H1 (cell line): Measurements from ENCODE around the gene DOCK9.

Experiments used
- ASH2L ChIP-seq: fragments of 200-600, 300-600 bp; sonication (generic); IDR thresholded peaks from one replicate; pipeline ENCODE4 v1.7.1; 2017; ENCODE audit warnings: low read length
- ATF2 ChIP-seq: IDR thresholded peaks from 2 replicates; pipeline ENCODE4 v1.6.1; 2012; ENCODE audit warnings: low read length, inconsistent platforms
- CTCF ChIP-seq, 3 experiments: IDR thresholded peaks; 1 replicate in 2 of 3; 2 replicates in 1 of 3; pipeline versions ENCODE4 v1.5.1 to v1.6.1; 2011; ENCODE audit warnings: low read length in 3 of 3, mild to moderate bottlenecking in 3 of 3, inconsistent platforms in 2 of 3, low read depth in 1 of 3, moderate library complexity in 1 of 3; ENCODE audit not compliant: insufficient read depth in 1 of 3; ENCODE audit errors: control extremely low read depth in 1 of 3
- EP300 ChIP-seq, 2 experiments: IDR thresholded peaks; 1 replicate in 1 of 2; 2 replicates in 1 of 2; pipeline ENCODE4 v1.6.1; 2011 to 2012; ENCODE audit warnings: low read depth in 2 of 2, low read length in 2 of 2, mild to moderate bottlenecking in 2 of 2, borderline replicate concordance in 1 of 2, inconsistent platforms in 1 of 2, moderate library complexity in 1 of 2
- KDM5A ChIP-seq: fragments of 200-600 bp; IDR thresholded peaks from 2 replicates; pipeline ENCODE4 v1.7.1; 2012; ENCODE audit warnings: mild to moderate bottlenecking, low read length, inconsistent platforms, mixed read lengths
- POLR2A ChIP-seq, 2 experiments: IDR thresholded peaks; 1 replicate in 1 of 2; 2 replicates in 1 of 2; pipeline ENCODE4 v1.6.1; 2011; ENCODE audit warnings: low read depth in 2 of 2, low read length in 2 of 2, mild to moderate bottlenecking in 2 of 2; ENCODE audit errors: control extremely low read depth in 1 of 2
- RAD21 ChIP-seq, 2 experiments: IDR thresholded peaks in 1 of 2; conservative IDR thresholded peaks in 1 of 2; 2 replicates each; pipeline ENCODE4 v1.6.1; 2011; ENCODE audit warnings: low read depth in 2 of 2, low read length in 2 of 2, improper control_type of control experiment in 1 of 2, inconsistent platforms in 1 of 2, mild to moderate bottlenecking in 1 of 2, moderate library complexity in 1 of 2
- RFX5 ChIP-seq: IDR thresholded peaks from 2 replicates; pipeline ENCODE4 v1.6.1; 2011; ENCODE audit warnings: low read depth, low read length, improper control_type of control experiment, borderline replicate concordance
- RXRA ChIP-seq: IDR thresholded peaks from 2 replicates; pipeline ENCODE4 v1.6.1; 2011; ENCODE audit warnings: low read depth, mild to moderate bottlenecking, low read length, moderate library complexity; ENCODE audit not compliant: insufficient read depth
- SP1 ChIP-seq: IDR thresholded peaks from 2 replicates; pipeline ENCODE4 v1.6.1; 2011; ENCODE audit warnings: low read depth, low read length
- TAF1 ChIP-seq: IDR thresholded peaks from 2 replicates; pipeline ENCODE4 v1.6.1; 2011; ENCODE audit warnings: mild to moderate bottlenecking, low read depth, low read length
- TAF7 ChIP-seq: optimal IDR thresholded peaks from 2 replicates; pipeline ENCODE3; 2011; ENCODE audit warnings: low read depth, mild to moderate bottlenecking, inconsistent platforms, low read length, moderate library complexity, borderline replicate concordance
- USF2 ChIP-seq: IDR thresholded peaks from 2 replicates; pipeline ENCODE4 v1.6.1; 2011; ENCODE audit warnings: low read length, improper control_type of control experiment

DNA sequence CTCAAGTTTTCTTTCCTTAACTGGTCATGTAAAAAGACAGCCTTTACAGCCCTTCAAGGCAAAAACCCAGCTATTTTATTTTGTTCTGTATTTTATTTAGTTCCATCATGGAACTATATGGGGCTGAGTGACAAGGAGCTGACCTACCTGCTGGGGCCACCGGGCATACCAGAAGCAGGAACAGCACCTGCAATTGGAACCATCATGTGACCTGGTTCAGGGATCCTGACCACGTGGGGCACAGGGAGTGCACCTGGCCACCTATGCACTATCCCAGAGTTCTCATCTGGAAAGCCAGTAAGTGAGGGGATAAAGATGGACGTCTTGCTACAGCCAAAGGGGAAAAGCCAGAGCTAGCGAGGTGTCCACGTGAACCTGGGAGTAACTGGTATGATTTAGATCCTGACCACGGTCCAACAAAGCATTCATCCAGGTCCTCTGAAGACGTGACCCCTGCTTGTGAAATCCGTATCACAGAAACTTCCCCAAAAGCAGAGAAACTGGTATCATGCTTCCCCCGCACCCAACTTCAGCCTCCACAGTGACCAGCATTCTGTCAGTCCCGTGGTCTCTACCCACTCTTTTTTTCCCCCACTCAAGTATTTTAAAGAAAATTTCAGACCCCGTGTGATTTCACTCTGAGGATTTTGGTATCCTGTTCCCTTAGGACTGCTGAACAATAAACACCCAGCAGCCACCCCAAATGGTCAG, 184.9 kb downstream of the DOCK9 start:
- TF ChIP-seq TAF1 (no peak), CTCF (IDR thresholded peaks at IDR 0.05; ENCODE audit: control extremely low read depth in 1 of 3, insufficient read depth in 1 of 3, low read depth in 1 of 3, low read length in 3 of 3) (no peak), POLR2A (IDR thresholded peaks at IDR 0.05; ENCODE audit: control extremely low read depth in 1 of 2, low read depth in 2 of 2, low read length in 2 of 2) (no peak), RXRA (no peak), RAD21 (IDR thresholded peaks at IDR 0.05 in 1 of 2, conservative IDR thresholded peaks at IDR 0.05 in 1 of 2; ENCODE audit: low read depth in 2 of 2, low read length in 2 of 2) (no peak), RFX5 (no peak), TAF7 (no peak), ASH2L (no peak), ATF2 (no peak), SP1 (no peak), KDM5A (no peak), EP300 (IDR thresholded peaks at IDR 0.05; ENCODE audit: borderline replicate concordance in 1 of 2, low read depth in 2 of 2, low read length in 2 of 2) (no peak), USF2 (no peak)
